MG63 (cell line): ENCODE data around the gene CHRFAM7A. TPM values are rescaled to one million over a fixed set of nuclear protein-coding genes. Genes with fewer than 3 reads are reported as not detected.
"Not testable (repeated sequence)": the region's sequence is repeated elsewhere in the genome, so short reads cannot be mapped to it uniquely, and the experiment has no call there.

ENCODE experiments used
- DNase-seq: peaks from one replicate; pipeline ENCODE4 v3.0.0-alpha.2; 2020
- H3K27me3 ChIP-seq: fragments of 250-450 bp; sonication (Bioruptor Pico); 2 replicates; pipeline ENCODE4 v1.5.1; 2020; ENCODE audit warnings: mild to moderate bottlenecking, moderate library complexity
- H3K36me3 ChIP-seq: fragments of 250-450 bp; sonication (Bioruptor Pico); 2 replicates; pipeline ENCODE4 v1.5.1; 2020; ENCODE audit warnings: mild to moderate bottlenecking, moderate library complexity
- H3K4me3 ChIP-seq: fragments of 250-450 bp; sonication (Bioruptor Pico); 2 replicates; pipeline ENCODE4 v1.5.1; 2020; ENCODE audit warnings: mild to moderate bottlenecking, moderate library complexity
- H3K9me3 ChIP-seq: fragments of 250-450 bp; sonication (Bioruptor Pico); 2 replicates; pipeline ENCODE4 v1.5.1; 2020; ENCODE audit warnings: mild to moderate bottlenecking, moderate library complexity
- total RNA-seq: library from RNA; depleted of rRNA; stranded (reverse); fragments of >200 nt; shearing (Covaris generic); gene quantifications from 2 replicates; pipeline ENCODE4 v1.2.3, GENCODE V29; 2014; ENCODE audit warnings: low replicate concordance; rRNA removed

Gene CHRFAM7A
- total RNA-seq, 1 experiment from 2014 or later: 0.20 TPM

GRCh38 chr15:30349803-30350202 is 43.5 kb downstream of the CHRFAM7A start:
- DNase-seq, H3K36me3 ChIP-seq, H3K4me3 ChIP-seq, H3K27me3 ChIP-seq, H3K9me3 ChIP-seq: not testable (repeated sequence)

DNA sequence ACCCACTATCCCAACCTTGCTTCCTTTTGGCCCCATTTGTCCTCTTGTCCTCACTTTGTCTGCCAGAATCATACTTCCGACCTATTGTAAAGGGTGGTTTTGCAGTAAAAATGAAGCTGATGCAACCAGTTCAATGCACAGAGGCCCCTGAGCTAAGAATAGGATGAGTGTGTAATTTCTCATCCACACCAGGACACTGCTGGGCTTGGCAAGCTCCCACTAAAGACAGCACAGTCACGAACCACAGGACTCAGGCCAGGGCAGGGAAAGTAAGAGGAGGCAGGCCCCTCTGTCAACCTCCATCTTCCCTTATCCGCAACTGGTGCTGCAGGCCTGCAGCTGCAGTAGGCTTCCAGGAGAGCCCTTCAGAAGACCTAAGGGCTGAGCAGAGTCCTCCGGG is 56.8 kb downstream of the CHRFAM7A start:
- not testable (repeated sequence) for H3K4me3 ChIP-seq, H3K36me3 ChIP-seq, H3K27me3 ChIP-seq, DNase-seq, H3K9me3 ChIP-seq

DNA sequence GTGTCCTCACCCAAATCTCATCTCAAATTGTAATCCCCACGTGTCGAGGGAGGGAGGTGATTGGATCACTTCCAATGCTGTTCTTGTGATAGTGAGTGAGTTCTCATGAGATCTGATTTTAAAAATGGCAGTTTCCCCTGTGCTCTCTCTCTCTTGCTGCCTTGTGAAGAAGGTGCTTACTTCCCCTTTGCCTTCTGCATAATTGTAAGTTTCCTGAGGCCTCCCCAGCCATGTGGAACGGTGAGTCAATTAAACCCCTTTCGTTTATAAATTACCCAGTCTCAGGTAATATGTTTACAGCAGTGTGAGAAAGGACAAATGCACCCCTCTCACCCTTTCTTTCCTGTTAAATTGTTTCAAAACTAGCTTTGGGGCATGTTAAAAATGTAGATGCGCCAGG is 59.2 kb downstream of the CHRFAM7A start:
- not testable (repeated sequence) for H3K27me3 ChIP-seq, H3K9me3 ChIP-seq, H3K36me3 ChIP-seq, H3K4me3 ChIP-seq, DNase-seq

- not testable (repeated sequence) for H3K27me3 ChIP-seq, H3K9me3 ChIP-seq, DNase-seq, H3K36me3 ChIP-seq, H3K4me3 ChIP-seq
Observed at GRCh38 chr15:30326145-30326544, 67.2 kb downstream of the CHRFAM7A start.

DNA sequence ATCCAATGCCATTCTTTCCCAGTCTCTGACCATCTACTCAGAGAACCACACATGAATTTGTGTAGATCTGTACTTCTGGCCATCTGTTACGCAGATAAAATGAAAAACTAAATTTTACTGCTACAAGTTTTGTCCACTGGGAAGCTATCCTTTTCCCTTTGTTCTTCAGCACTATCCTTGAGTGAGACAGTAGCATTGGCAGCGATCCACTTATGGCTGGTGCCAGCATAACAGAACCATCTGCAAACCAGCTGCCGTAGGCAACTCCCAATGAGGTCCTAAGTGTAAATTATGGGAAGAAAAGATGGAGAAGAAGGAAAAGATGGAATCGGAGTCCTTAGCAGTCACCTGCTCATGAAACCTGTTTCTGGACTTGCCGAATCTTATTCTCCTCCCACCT is 72.3 kb downstream of the CHRFAM7A start:
- H3K36me3 ChIP-seq, H3K4me3 ChIP-seq, H3K27me3 ChIP-seq, H3K9me3 ChIP-seq, DNase-seq: not testable (repeated sequence)

DNA sequence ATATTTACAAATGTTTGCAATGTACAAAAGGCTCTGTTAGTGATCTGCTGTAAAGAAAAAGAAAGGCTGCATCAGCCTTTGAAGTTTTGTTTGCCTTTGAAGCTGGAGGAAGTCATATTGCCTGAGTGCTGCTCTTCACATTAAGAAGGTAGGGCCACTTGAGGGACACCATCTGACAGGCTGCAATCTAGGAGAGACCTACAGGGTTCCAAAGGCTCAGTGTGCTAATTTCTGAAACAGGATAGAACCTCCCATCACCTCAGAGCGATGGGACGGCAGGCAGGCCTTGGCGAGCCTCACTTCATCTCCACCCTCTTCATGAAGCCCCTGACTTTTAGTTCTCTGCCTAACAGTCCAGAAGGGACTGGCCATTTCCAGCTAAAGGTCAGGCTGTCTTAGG is 77.6 kb downstream of the CHRFAM7A start:
- H3K27me3 ChIP-seq, H3K36me3 ChIP-seq, H3K4me3 ChIP-seq, DNase-seq, H3K9me3 ChIP-seq: not testable (repeated sequence)

GRCh38 chr15:30310575-30310974 is 82.8 kb downstream of the CHRFAM7A start:
- not testable (repeated sequence) for DNase-seq, H3K9me3 ChIP-seq, H3K27me3 ChIP-seq, H3K4me3 ChIP-seq, H3K36me3 ChIP-seq

Other genes with a start within 250 kb of the CHRFAM7A start
- 0.23 TPM in 1 of 2 replicates, not detected in the other for gene GOLGA8R, start 20.7 kb upstream of the CHRFAM7A start, total RNA-seq
- gene GOLGA8Q, start 158.5 kb upstream of the CHRFAM7A start, total RNA-seq: 0.43 TPM in 1 of 2 replicates, not detected in the other
- gene GOLGA8H, start 210.5 kb upstream of the CHRFAM7A start, total RNA-seq: 0.13 TPM in 1 of 2 replicates, not detected in the other